Activated CD4-positive, CD25-positive, alpha-beta regulatory T cell treated with anti-CD3 and anti-CD28 coated beads, Interleukin-2, amount 50 U/mL, for 16 hours (primary cell): ENCODE data around the gene MED9.
"Not testable (repeated sequence)": the region's sequence is repeated elsewhere in the genome, so short reads cannot be mapped to it uniquely, and the experiment has no call there.

Experiments
- DNase-seq: peaks from one replicate; pipeline ENCODE4 v3.0.0-alpha.2; 2020; ENCODE audit warnings: low read depth, low spot score

The MED9 gene

GRCh38 chr17:17454700-17455099, 22.1 kb upstream of the MED9 start:
- DNase-seq = not testable (repeated sequence)

GRCh38 chr17:17455173-17455572, 21.6 kb upstream of the MED9 start:
- DNase-seq = no peak

- DNase-seq = no peak
Measured at GRCh38 chr17:17456251-17456650, 20.5 kb upstream of the MED9 start.

- no peak for DNase-seq
Measured at GRCh38 chr17:17457680-17458079, 19.1 kb upstream of the MED9 start.

- DNase-seq = no peak
Measured at GRCh38 chr17:17460038-17460437, 16.8 kb upstream of the MED9 start.

- no peak for DNase-seq
Measured at GRCh38 chr17:17462048-17462824, 14.6 kb upstream of the MED9 start.

GRCh38 chr17:17463821-17464220, 13.0 kb upstream of the MED9 start:
- DNase-seq = no peak

GRCh38 chr17:17465878-17466277, 10.9 kb upstream of the MED9 start:
- DNase-seq = not testable (repeated sequence)

- no peak for DNase-seq
Measured at GRCh38 chr17:17466511-17466910, 10.3 kb upstream of the MED9 start.

GRCh38 chr17:17467016-17467415, 9.8 kb upstream of the MED9 start:
- no peak for DNase-seq

- DNase-seq = no peak
Measured at GRCh38 chr17:17467720-17468119, 9.1 kb upstream of the MED9 start.

GRCh38 chr17:17468217-17469010, 8.4 kb upstream of the MED9 start:
- DNase-seq = no peak

- DNase-seq = no peak
Measured at GRCh38 chr17:17469358-17469757, 7.4 kb upstream of the MED9 start.

GRCh38 chr17:17469996-17470395, 6.8 kb upstream of the MED9 start:
- no peak for DNase-seq

GRCh38 chr17:17472333-17472920, 4.4 kb upstream of the MED9 start:
- DNase-seq = no peak

- no peak for DNase-seq
Measured at GRCh38 chr17:17474341-17474740, 2.5 kb upstream of the MED9 start.

GRCh38 chr17:17479209-17479608, 2.4 kb downstream of the MED9 start:
- DNase-seq = no peak

- DNase-seq = no peak
Measured at GRCh38 chr17:17480593-17481148, 3.9 kb downstream of the MED9 start.

GRCh38 chr17:17481860-17482259, 5.1 kb downstream of the MED9 start:
- DNase-seq = no peak

GRCh38 chr17:17484451-17484899, 7.7 kb downstream of the MED9 start:
- no peak for DNase-seq

- no peak for DNase-seq
Measured at GRCh38 chr17:17485420-17485819, 8.6 kb downstream of the MED9 start.

GRCh38 chr17:17486416-17486815, 9.6 kb downstream of the MED9 start:
- not testable (repeated sequence) for DNase-seq
